Erythroblast (primary cell): Measurements from ENCODE around the gene CELF2.

Experiments
- GATA1 ChIP-seq: IDR thresholded peaks from 2 replicates; pipeline ENCODE4 v1.6.1; 2011; ENCODE audit warnings: low read depth, mild to moderate bottlenecking, control low read depth, low read length, moderate library complexity
- POLR2A ChIP-seq: IDR thresholded peaks from 2 replicates; pipeline ENCODE4 v1.6.1; 2011; ENCODE audit warnings: mild to moderate bottlenecking, low read length

DNA sequence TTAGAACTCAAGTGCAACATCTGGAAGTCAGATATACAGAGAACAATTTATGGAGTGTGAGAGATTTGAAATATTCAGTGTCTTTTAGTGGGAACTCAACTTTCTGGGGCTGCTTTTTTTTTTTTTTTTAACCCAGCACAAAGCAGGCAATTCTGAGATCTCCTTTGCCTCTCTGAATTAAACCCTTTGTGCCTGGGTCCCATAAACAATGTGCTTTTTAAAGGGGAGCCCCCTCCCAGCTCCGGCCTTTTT, 146.8 kb downstream of the CELF2 start:
- TF ChIP-seq POLR2A (no peak), GATA1 (no peak)
